Measurements from ENCODE around the gene HS6ST1. TPM values are rescaled to one million over a fixed set of nuclear protein-coding genes. Genes with fewer than 3 reads are reported as not detected.

Gene HS6ST1
- total RNA-seq, 1 experiment from 2014 or later: 63.3 TPM

DNA sequence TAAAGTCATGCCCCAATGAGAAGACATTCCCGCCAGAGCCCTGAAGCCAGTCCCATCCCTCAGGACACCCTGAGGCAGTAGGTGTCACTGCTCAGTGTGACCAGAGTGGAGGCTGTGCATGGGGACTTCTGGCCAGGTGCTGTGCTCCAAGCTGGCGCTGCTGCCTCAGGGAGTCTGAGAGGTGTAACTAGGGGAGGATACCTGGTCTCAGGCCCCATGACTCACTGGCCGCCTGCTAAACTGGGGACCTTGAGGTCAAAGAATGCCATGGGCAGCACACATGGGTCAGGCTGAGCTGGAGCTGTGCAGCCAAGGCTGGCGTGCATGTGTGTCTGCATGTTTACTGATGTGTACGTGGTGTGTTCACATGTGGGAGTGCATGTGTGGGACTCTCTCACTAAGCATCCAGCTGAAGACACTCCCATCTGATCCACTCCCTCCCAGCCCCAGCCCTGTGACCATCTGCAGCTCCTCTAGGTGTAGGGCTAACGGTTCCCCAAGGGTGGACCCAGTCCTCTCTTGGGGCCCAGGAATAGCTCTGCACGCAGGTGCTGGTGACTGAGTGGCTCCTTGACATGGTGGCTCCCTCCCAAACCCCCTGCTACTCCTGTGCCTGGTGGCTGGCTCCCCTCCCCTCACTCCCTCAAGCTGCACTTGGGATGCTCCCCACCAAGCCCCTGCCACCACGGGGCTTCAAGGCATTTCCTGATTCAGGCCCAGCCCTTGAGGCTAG lies 16.5 kb downstream of the HS6ST1 start:
- H3K27ac ChIP-seq (ENCODE audit: low read depth, low read length, poor library complexity, severe bottlenecking): peak overlapping the region; percentile 30
- CTCF ChIA-PET: no interaction called here
- no peaks in the 10 kb centered on the region for H3K9me3 ChIP-seq (ENCODE audit: low read depth, low read length, poor library complexity, severe bottlenecking)
- POLR2A ChIA-PET (ENCODE audit: low non-redundant PET): interaction anchor here (0.5 kb wide), 1 partner anchor 59 kb away, joined by 6 read pairs; no protein-coding TSS in a partner anchor
- TF ChIP-seq, protein P1, sequence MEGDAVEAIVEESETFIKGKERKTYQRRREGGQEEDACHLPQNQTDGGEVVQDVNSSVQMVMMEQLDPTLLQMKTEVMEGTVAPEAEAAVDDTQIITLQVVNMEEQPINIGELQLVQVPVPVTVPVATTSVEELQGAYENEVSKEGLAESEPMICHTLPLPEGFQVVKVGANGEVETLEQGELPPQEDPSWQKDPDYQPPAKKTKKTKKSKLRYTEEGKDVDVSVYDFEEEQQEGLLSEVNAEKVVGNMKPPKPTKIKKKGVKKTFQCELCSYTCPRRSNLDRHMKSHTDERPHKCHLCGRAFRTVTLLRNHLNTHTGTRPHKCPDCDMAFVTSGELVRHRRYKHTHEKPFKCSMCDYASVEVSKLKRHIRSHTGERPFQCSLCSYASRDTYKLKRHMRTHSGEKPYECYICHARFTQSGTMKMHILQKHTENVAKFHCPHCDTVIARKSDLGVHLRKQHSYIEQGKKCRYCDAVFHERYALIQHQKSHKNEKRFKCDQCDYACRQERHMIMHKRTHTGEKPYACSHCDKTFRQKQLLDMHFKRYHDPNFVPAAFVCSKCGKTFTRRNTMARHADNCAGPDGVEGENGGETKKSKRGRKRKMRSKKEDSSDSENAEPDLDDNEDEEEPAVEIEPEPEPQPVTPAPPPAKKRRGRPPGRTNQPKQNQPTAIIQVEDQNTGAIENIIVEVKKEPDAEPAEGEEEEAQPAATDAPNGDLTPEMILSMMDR (conservative IDR thresholded peaks at IDR 0.05; ENCODE audit: low read depth, low read length): no peak
- no peak for TF ChIP-seq EZH2 (IDR thresholded peaks at IDR 0.05; ENCODE audit: borderline replicate concordance, low read depth, low read length, poor library complexity, severe bottlenecking)
- H3K36me3 ChIP-seq (ENCODE audit: insufficient read depth, low read length, poor library complexity, severe bottlenecking): no peaks in the 10 kb centered on the region
- no TSS peak for BruUV-seq (replicated peaks)
- DNase-seq (ENCODE audit: low spot score): no peak
- intact Hi-C loops (cut with micrococcal nuclease; ENCODE audit: unreplicated experiment): no loop called here
- no peaks in the 10 kb centered on the region for H3K27me3 ChIP-seq (replicated peaks; ENCODE audit: insufficient read depth, low read depth, low read length, poor library complexity)
- H3K4me3 ChIP-seq (ENCODE audit: low read depth, low read length, poor library complexity, severe bottlenecking): no peak overlapping the region
- H3K4me1 ChIP-seq (ENCODE audit: insufficient read depth, low read length, poor library complexity, severe bottlenecking): peaks cover 21% of the 10 kb centered on the region

DNA sequence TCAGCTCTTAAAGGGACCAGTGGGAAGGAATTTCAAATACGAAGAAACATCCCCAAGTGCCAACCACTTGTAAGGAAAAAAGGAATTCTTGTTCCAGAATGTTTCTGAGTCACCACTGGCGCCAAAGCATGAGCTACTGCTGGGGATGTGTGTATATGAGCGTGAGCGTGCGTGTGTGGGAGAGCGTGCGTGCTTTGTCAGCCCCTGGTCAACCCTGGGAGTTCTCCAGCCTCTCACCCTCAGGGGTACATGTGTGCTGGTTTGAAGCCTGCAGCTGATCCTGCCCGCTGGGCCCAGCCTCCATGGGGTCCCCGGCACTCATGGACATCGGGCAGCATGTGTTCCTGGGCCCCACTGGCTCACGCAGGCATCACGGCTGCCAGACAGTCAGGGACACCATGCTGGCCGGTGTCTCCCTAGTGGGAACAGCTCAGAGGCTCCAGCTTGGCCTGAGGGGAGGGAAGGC lies 17.1 kb downstream of the HS6ST1 start:
- Histone ChIP-seq H3K4me1 (ENCODE audit: insufficient read depth, low read length, poor library complexity, severe bottlenecking) (peaks cover 21% of the 10 kb centered on the region), H3K4me3 (ENCODE audit: low read depth, low read length, poor library complexity, severe bottlenecking) (no peak overlapping the region), H3K9me3 (ENCODE audit: low read depth, low read length, poor library complexity, severe bottlenecking) (no peaks in the 10 kb centered on the region), H3K27ac (ENCODE audit: low read depth, low read length, poor library complexity, severe bottlenecking) (peak overlapping the region; percentile 30), H3K27me3 (replicated peaks; ENCODE audit: insufficient read depth, low read depth, low read length, poor library complexity) (no peaks in the 10 kb centered on the region), H3K36me3 (ENCODE audit: insufficient read depth, low read length, poor library complexity, severe bottlenecking) (no peaks in the 10 kb centered on the region)
- POLR2A ChIA-PET (ENCODE audit: low non-redundant PET): interaction anchor here (0.5 to 0.6 kb wide), 2 partner anchors 58 to 1866 kb away, joined by 5 to 6 read pairs; no protein-coding TSS in a partner anchor
- TF ChIP-seq, protein P1 (conservative IDR thresholded peaks at IDR 0.05; ENCODE audit: low read depth, low read length): no peak
- no peak for TF ChIP-seq EZH2 (IDR thresholded peaks at IDR 0.05; ENCODE audit: borderline replicate concordance, low read depth, low read length, poor library complexity, severe bottlenecking)
- CTCF ChIA-PET: no interaction called here
- BruUV-seq (replicated peaks): no TSS peak
- DNase-seq (ENCODE audit: low spot score): no peak
- intact Hi-C loops (cut with micrococcal nuclease; ENCODE audit: unreplicated experiment): no loop called here

DNA sequence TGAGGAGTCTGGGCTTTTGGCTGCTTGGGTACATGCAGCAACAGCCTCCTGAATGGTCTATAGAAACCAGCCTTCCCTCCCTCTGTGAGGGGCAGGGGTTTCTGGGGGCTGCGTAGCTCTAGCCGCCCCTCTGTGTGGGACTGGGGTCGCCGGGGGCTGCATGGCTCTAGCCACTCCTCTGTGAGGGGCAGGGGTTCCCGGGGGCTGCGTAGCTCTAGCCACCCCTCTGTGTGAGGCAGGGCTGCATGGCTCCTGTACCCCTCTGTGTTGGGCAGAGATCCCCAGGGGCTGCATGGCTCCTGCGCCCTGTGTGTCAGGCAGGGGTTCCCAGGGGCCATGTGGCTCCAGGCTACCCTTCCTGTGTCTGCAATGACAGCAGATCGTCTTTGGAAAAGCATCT lies 17.6 kb downstream of the HS6ST1 start:
- intact Hi-C loops (cut with micrococcal nuclease; ENCODE audit: unreplicated experiment): no loop called here
- Histone ChIP-seq H3K27me3 (replicated peaks; ENCODE audit: insufficient read depth, low read depth, low read length, poor library complexity) (no peaks in the 10 kb centered on the region), H3K4me3 (ENCODE audit: low read depth, low read length, poor library complexity, severe bottlenecking) (no peak overlapping the region), H3K9me3 (ENCODE audit: low read depth, low read length, poor library complexity, severe bottlenecking) (no peaks in the 10 kb centered on the region), H3K4me1 (ENCODE audit: insufficient read depth, low read length, poor library complexity, severe bottlenecking) (peaks cover 16% of the 10 kb centered on the region), H3K27ac (ENCODE audit: low read depth, low read length, poor library complexity, severe bottlenecking) (no peak overlapping the region), H3K36me3 (ENCODE audit: insufficient read depth, low read length, poor library complexity, severe bottlenecking) (no peaks in the 10 kb centered on the region)
- TF ChIP-seq, protein P1 (conservative IDR thresholded peaks at IDR 0.05; ENCODE audit: low read depth, low read length): no peak
- no peak for TF ChIP-seq EZH2 (IDR thresholded peaks at IDR 0.05; ENCODE audit: borderline replicate concordance, low read depth, low read length, poor library complexity, severe bottlenecking)
- CTCF ChIA-PET: no interaction called here
- BruUV-seq (replicated peaks): no TSS peak
- POLR2A ChIA-PET (ENCODE audit: low non-redundant PET): interaction anchor here (0.6 kb wide), 1 partner anchor 1866 kb away, joined by 5 read pairs; no protein-coding TSS in a partner anchor
- no peak for DNase-seq (ENCODE audit: low spot score)

Measured in A673 (cell line).